ENCODE data around the gene CKLF. TPM values are rescaled to one million over a fixed set of nuclear protein-coding genes. Genes with fewer than 3 reads are reported as not detected.
A peak's percentile ranks its signal among the peaks of the same experiment; 100 is the strongest.

Gene CKLF
- polyA plus RNA-seq, 3 donors: 285 to 430 (median 374) TPM

GRCh38 chr16:66601471-66601870 lies 49.1 kb downstream of the CKLF start:
- no peak overlapping the region for H3K4me3 ChIP-seq (replicated peaks in 1 of 3; ENCODE audit: low read depth in 2 of 3, low read length in 3 of 3)
- H3K9ac ChIP-seq (ENCODE audit: insufficient read depth, low read length, poor library complexity, severe bottlenecking): no peak overlapping the region
- Mint-ChIP-seq H3K4me1 (peaks cover 31% of the 10 kb centered on the region), H3K27ac (no peak overlapping the region), H3K36me3 (peaks cover 0 to 9% of the 10 kb centered on the region in 2 donors), H3K4me3 (no peak overlapping the region), H3K27me3 (ENCODE audit: low read depth in 3 of 3) (peaks cover 12 to 15% (median 14%) of the 10 kb centered on the region in 3 donors), H3K9me3 (peaks cover 0 to 12% (median 8%) of the 10 kb centered on the region in 7 donors)
- H4K20me1 ChIP-seq (ENCODE audit: insufficient read depth, low read length): peaks cover 5% of the 10 kb centered on the region
- WGBS (ENCODE audit: insufficient coverage): 89% methylated on average over 3 of the region's 5 CpGs
- TF ChIP-seq CTCF (IDR thresholded peaks at IDR 0.05): no peak
- no peak overlapping the region for H3K4me2 ChIP-seq (replicated peaks; ENCODE audit: extremely low read depth, low read length, poor library complexity, severe bottlenecking)
- no peaks in the 10 kb centered on the region for H3K27me3 ChIP-seq (ENCODE audit: control insufficient read depth in 2 of 2, insufficient read depth in 2 of 2, low read length in 2 of 2)
- H3K79me2 ChIP-seq (ENCODE audit: insufficient read depth, low read length): peaks cover 18% of the 10 kb centered on the region
- DNase-seq: no peak
- no peaks in the 10 kb centered on the region for H3K36me3 ChIP-seq (replicated peaks in 1 of 2; ENCODE audit: control insufficient read depth in 1 of 2, insufficient read depth in 2 of 2, low read length in 2 of 2)
- no peak overlapping the region for H2AFZ ChIP-seq (ENCODE audit: insufficient read depth, low read depth, low read length, poor library complexity, severe bottlenecking)
- H3K4me1 ChIP-seq (ENCODE audit: control insufficient read depth in 1 of 2, insufficient read depth in 2 of 2, low read length in 2 of 2): peaks cover 18 to 20% of the 10 kb centered on the region in 2 donors
- peaks cover 0 to 10% of the 10 kb centered on the region in 2 donors for H3K9me3 ChIP-seq (replicated peaks in 1 of 2; ENCODE audit: control insufficient read depth in 1 of 2, insufficient read depth in 1 of 2, low read length in 2 of 2)
- no peak overlapping the region for H3K27ac ChIP-seq (ENCODE audit: low read depth in 1 of 2, low read length in 2 of 2)
- intact Hi-C loops (cut with micrococcal nuclease): loop anchor here (5.0 to 10.0 kb wide), 2 partner anchors 34 to 263 kb away; partner anchors contain the start of gene CMTM1 (in 1 of the 2)

- Mint-ChIP-seq H3K4me3 (peak overlapping the region; percentile 93 to 95), H3K4me1 (peaks cover 43% of the 10 kb centered on the region), H3K27ac (peak overlapping the region in 6 of 7 donors; percentile 52 to 90 (median 76)), H3K36me3 (peaks cover 7 to 24% of the 10 kb centered on the region in 2 donors), H3K27me3 (ENCODE audit: low read depth in 3 of 3) (peaks cover 9 to 15% (median 12%) of the 10 kb centered on the region in 3 donors), H3K9me3 (peaks cover 0 to 12% (median 8%) of the 10 kb centered on the region in 7 donors)
- H3K27me3 ChIP-seq (ENCODE audit: control insufficient read depth in 2 of 2, insufficient read depth in 2 of 2, low read length in 2 of 2): no peaks in the 10 kb centered on the region
- WGBS (ENCODE audit: insufficient coverage): under 1% methylated on average over 25 of the region's 32 CpGs
- peaks cover 0 to 10% of the 10 kb centered on the region in 2 donors for H3K9me3 ChIP-seq (replicated peaks in 1 of 2; ENCODE audit: control insufficient read depth in 1 of 2, insufficient read depth in 1 of 2, low read length in 2 of 2)
- H4K20me1 ChIP-seq (ENCODE audit: insufficient read depth, low read length): peaks cover 28% of the 10 kb centered on the region
- intact Hi-C loops (cut with micrococcal nuclease): loop anchor here (2.0 to 10.0 kb wide), 3 partner anchors 36 to 261 kb away; partner anchors contain the start of gene CMTM1 (in 1 of the 2)
- H3K27ac ChIP-seq (ENCODE audit: low read depth in 1 of 2, low read length in 2 of 2): peak overlapping the region in 1 of 2 donors; percentile 73
- peak overlapping the region; percentile 94 for H3K4me2 ChIP-seq (replicated peaks; ENCODE audit: extremely low read depth, low read length, poor library complexity, severe bottlenecking)
- H3K4me3 ChIP-seq (replicated peaks in 1 of 3; ENCODE audit: low read depth in 2 of 3, low read length in 3 of 3): peak overlapping the region; percentile 74 to 91 (median 91)
- peaks cover 40 to 42% of the 10 kb centered on the region in 2 donors for H3K4me1 ChIP-seq (ENCODE audit: control insufficient read depth in 1 of 2, insufficient read depth in 2 of 2, low read length in 2 of 2)
- peak overlapping the region; percentile 73 for H2AFZ ChIP-seq (ENCODE audit: insufficient read depth, low read depth, low read length, poor library complexity, severe bottlenecking)
- peaks cover 35% of the 10 kb centered on the region for H3K79me2 ChIP-seq (ENCODE audit: insufficient read depth, low read length)
- H3K9ac ChIP-seq (ENCODE audit: insufficient read depth, low read length, poor library complexity, severe bottlenecking): peak overlapping the region; percentile 88
- TF ChIP-seq CTCF (IDR thresholded peaks at IDR 0.05): no peak
- DNase-seq: peak; percentile 57 to 83 (median 64)
- peaks cover 4 to 15% of the 10 kb centered on the region in 2 donors for H3K36me3 ChIP-seq (replicated peaks in 1 of 2; ENCODE audit: control insufficient read depth in 1 of 2, insufficient read depth in 2 of 2, low read length in 2 of 2)
Measured at GRCh38 chr16:66603537-66604375, 51.4 kb downstream of the CKLF start.

Measured in CD14-positive monocyte (primary cell).